ENCODE data around the gene TUBA3E. TPM values are rescaled to one million over a fixed set of nuclear protein-coding genes. Genes with fewer than 3 reads are reported as not detected.
"Not testable (repeated sequence)": the region's sequence is repeated elsewhere in the genome, so short reads cannot be mapped to it uniquely, and the experiment has no call there.

TUBA3E gene
- total and polyA plus RNA-seq, 9 donors, result 0.07 to 1.3 (median 0.52) TPM; not detected in 4

DNA sequence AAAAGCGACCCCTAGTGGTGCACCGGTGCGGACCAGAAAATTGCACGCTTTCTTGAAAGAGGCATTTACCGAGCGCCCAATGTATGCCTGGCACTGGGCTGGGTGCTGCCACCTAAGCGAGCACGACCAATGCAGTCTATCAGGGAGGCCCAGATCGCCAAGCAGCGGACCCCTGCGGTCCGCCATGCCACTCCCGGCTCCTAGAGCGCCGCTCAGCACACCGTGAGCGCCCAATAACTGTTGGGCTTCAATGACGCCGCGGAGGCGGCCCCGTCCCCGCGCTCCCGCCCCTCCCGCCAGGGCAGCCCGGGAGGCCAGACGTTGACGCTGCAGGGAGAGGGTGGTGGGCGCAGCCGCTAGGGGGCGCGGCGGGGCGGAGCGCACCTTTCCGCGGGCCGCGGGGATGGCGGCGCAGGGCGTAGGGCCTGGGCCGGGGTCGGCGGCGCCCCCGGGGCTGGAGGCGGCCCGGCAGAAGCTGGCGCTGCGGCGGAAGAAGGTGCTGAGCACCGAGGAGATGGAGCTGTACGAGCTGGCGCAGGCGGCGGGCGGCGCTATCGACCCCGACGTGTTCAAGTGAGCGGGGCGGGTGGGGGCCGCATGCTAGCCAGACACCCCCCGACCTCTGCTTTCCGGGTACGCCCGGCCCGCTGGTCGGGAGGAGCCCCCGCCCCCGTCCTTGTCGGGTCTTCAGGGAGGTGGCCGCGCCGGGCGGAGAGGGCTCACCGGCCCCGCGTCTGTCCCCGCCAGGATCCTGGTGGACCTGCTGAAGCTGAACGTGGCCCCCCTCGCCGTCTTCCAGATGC, 16.2 kb downstream of the TUBA3E start, which contains the start of gene MZT2B:
Gene MZT2B (plus strand): TSS at position 383 of the 803 bp plus-strand sequence. CDS start 21 bp downstream, at position 404.
- 0 to 1% (median 0%) methylated on average over 30 to 83 of the region's 86 CpGs for WGBS, 3 donors
- H3K4me1 ChIP-seq (ENCODE audit: insufficient read depth); H3K9me3 ChIP-seq; H3K36me3 ChIP-seq; H3K27me3 ChIP-seq: not testable (repeated sequence)
- H3K4me3 ChIP-seq, result peak within 1 kb of the TSS; percentile 96
- intact Hi-C loops (cut with DNase I), result loop anchor here (5.0 to 10.0 kb wide), 4 partner anchors 150 to 163 kb away; partner anchors contain the start of gene IMP4 (in 2 of the 4)
- peak; percentile 26 to 94 (median 93) for TF ChIP-seq CTCF (IDR thresholded peaks at IDR 0.05)
- peak; percentile 84 to 91 (median 88) for DNase-seq
- H3K27ac ChIP-seq, result peak within 1 kb of the TSS; percentile 87 to 91

GRCh38 chr2:130181325-130181879, 16.8 kb downstream of the TUBA3E start, which contains the start of gene SMPD4:
SMPD4 (minus strand) TSS chr2:130181602; CDS start chr2:130176592, 5,010 bp downstream.
- Histone ChIP-seq H3K4me3 (peak within 1 kb of the TSS; percentile 96), H3K27ac (peak within 1 kb of the TSS; percentile 87 to 91), H3K4me1 (ENCODE audit: insufficient read depth) (peaks cover 7% of the 10 kb centered on the region), H3K9me3 (no peaks in the 10 kb centered on the region), H3K27me3 (no peaks in the 10 kb centered on the region), H3K36me3 (no peaks in the 10 kb centered on the region)
- intact Hi-C loops (cut with DNase I), result loop anchor here (5.0 to 10.0 kb wide), 4 partner anchors 151 to 163 kb away; partner anchors contain the start of gene IMP4 (in 2 of the 4)
- 0% methylated on average over 52 to 55 of the region's 55 CpGs for WGBS, 3 donors
- TF ChIP-seq CTCF (IDR thresholded peaks at IDR 0.05) (no peak), EP300 (IDR thresholded peaks at IDR 0.05) (no peak), POLR2A (IDR thresholded peaks at IDR 0.05) (peak; percentile 26)
- peak; percentile 98 to 99 (median 98) for DNase-seq

- not testable (repeated sequence) for H3K27me3 ChIP-seq; H3K36me3 ChIP-seq; H3K4me1 ChIP-seq (ENCODE audit: insufficient read depth); DNase-seq; H3K9me3 ChIP-seq
- H3K4me3 ChIP-seq, result peak overlapping the region; percentile 96
- 21 to 23% (median 21%) methylated on average over 38 of the region's 38 CpGs for WGBS, 3 donors
- intact Hi-C loops (cut with DNase I), result loop anchor here (5.0 to 10.0 kb wide), 4 partner anchors 152 to 164 kb away; partner anchors contain the start of gene IMP4 (in 2 of the 4)
- peak overlapping the region; percentile 87 to 91 for H3K27ac ChIP-seq
Observed at GRCh38 chr2:130180404-130181324, 17.6 kb downstream of the TUBA3E start.

DNA sequence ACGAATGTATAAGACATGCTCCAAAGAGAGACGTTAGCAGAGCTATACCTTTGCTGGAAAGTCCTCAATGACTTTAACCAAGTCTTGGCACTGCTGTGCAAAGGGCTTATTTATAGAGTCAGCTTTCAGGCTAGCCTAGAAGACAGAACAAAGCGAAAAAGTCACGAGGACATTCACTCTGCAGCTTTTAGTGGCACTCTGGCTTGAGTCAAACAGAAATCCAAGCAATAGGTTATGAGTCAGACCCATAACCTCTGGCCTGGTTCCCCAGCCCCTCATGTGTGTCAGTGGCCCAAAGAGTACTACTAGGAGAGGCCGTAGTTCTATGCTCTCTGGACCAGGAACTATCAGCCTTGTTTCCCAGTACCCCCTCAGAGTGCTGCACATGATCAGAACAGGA, 23.4 kb downstream of the TUBA3E start:
- DNase-seq; intact Hi-C loops (cut with DNase I); H3K36me3 ChIP-seq; H3K27me3 ChIP-seq; H3K4me3 ChIP-seq; H3K9me3 ChIP-seq; H3K4me1 ChIP-seq (ENCODE audit: insufficient read depth); H3K27ac ChIP-seq: not testable (repeated sequence)
- 81 to 87% (median 85%) methylated on average over 5 of the region's 5 CpGs for WGBS, 3 donors

DNA sequence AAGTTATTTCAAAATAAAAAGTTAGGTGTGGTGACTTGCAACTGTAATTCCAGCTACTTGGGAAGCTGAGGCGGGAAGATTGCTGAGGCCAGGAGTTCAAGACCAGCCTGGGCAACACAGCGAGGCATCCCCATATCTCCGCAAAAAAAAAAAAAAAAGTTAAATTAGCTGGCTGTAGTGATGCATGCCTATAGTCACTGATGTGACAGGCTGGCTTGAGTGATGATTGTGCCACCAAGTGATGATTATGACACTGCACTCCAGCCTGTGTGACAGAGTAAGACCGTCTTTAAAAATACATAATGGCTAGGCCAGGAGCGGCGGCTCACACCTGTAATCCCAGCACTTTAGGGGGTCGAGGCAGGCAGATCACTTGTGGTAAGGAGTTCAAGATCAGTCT, 28.3 kb downstream of the TUBA3E start:
- Histone ChIP-seq H3K27ac (no peak overlapping the region), H3K4me3 (no peak overlapping the region), H3K4me1 (ENCODE audit: insufficient read depth) (no peaks in the 10 kb centered on the region), H3K27me3 (no peaks in the 10 kb centered on the region), H3K9me3 (no peaks in the 10 kb centered on the region), H3K36me3 (no peaks in the 10 kb centered on the region)
- WGBS, 3 donors, result 92 to 94% (median 92%) methylated on average over 7 of the region's 7 CpGs
- intact Hi-C loops (cut with DNase I), result no loop called here
- no peak for DNase-seq
- TF ChIP-seq EP300 (IDR thresholded peaks at IDR 0.05), result no peak

DNA sequence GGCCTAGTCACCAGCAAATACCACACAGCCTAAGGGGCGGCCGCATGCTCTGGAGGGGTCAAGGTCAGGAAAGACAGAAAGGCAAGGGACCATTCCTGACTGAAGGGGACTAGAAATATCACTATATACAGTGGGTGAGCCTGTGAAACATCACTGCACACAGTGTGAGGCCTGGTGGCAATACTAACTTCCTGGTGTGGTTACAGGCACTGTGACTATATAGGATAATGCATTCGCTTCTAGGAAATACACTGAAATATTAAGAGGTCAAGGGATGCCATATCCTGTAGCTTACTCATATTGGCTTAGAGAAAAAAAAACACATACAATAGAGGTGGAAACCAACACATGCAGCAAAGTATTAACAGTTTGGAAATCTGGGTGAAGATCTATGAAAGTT, 29.1 kb downstream of the TUBA3E start:
- H3K27ac ChIP-seq; DNase-seq; H3K36me3 ChIP-seq; H3K4me1 ChIP-seq (ENCODE audit: insufficient read depth); H3K4me3 ChIP-seq; H3K27me3 ChIP-seq; H3K9me3 ChIP-seq; intact Hi-C loops (cut with DNase I): not testable (repeated sequence)
- 89 to 99% (median 96%) methylated on average over 1 to 3 of the region's 3 CpGs for WGBS, 3 donors

- H3K4me3 ChIP-seq; H3K27ac ChIP-seq; H3K27me3 ChIP-seq; H3K9me3 ChIP-seq; H3K4me1 ChIP-seq (ENCODE audit: insufficient read depth); intact Hi-C loops (cut with DNase I); DNase-seq; H3K36me3 ChIP-seq: not testable (repeated sequence)
- 79 to 88% (median 80%) methylated on average over 3 of the region's 3 CpGs for WGBS, 3 donors
Observed at GRCh38 chr2:130166611-130167010, 31.6 kb downstream of the TUBA3E start.

All from ovary (tissue), 9 donors.